A673 (cell line): Measurements from ENCODE around the gene RANBP3L.

Experiments
- EZH2 ChIP-seq: fragments of 200-600 bp; sonication (generic); IDR thresholded peaks from 2 replicates; pipeline ENCODE4 v1.6.1; 2017; ENCODE audit warnings: borderline replicate concordance, low read depth, mild to moderate bottlenecking, mixed read lengths, antibody characterized with exemption, low read length; ENCODE audit not compliant: poor library complexity, severe bottlenecking
- TF ChIP-seq, protein P1 (sequence below): fragments of 300-800, 200-600 bp; sonication (generic); conservative IDR thresholded peaks from 2 replicates; pipeline ENCODE4 v1.5.1; 2017; ENCODE audit warnings: low read depth, mild to moderate bottlenecking, antibody characterized with exemption, low read length, moderate library complexity, mixed read lengths

DNA sequence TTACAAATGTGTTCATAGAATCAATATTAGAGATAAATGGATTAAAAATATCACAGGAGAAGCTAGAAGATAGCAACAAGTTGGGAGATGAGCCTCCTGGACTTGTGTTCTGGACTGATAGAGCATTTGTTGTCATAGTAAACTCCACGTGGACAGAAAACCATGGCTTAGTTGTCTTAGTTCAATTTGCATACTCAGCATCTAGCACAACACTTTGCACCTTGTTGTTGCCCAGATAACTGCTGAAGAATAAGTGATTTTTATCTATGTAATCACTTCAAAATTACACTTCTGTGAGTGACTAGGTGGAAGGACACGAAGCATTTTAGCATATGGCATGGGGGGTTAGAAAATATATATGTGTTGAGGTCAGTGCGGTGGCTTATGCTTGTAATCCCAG, 4.0 kb downstream of the RANBP3L start:
- TF ChIP-seq, protein P1, sequence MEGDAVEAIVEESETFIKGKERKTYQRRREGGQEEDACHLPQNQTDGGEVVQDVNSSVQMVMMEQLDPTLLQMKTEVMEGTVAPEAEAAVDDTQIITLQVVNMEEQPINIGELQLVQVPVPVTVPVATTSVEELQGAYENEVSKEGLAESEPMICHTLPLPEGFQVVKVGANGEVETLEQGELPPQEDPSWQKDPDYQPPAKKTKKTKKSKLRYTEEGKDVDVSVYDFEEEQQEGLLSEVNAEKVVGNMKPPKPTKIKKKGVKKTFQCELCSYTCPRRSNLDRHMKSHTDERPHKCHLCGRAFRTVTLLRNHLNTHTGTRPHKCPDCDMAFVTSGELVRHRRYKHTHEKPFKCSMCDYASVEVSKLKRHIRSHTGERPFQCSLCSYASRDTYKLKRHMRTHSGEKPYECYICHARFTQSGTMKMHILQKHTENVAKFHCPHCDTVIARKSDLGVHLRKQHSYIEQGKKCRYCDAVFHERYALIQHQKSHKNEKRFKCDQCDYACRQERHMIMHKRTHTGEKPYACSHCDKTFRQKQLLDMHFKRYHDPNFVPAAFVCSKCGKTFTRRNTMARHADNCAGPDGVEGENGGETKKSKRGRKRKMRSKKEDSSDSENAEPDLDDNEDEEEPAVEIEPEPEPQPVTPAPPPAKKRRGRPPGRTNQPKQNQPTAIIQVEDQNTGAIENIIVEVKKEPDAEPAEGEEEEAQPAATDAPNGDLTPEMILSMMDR, result no peak
- no peak for TF ChIP-seq EZH2
